OCI-LY7 (cell line): ENCODE data around the gene ST6GALNAC6. TPM values are rescaled to one million over a fixed set of nuclear protein-coding genes. Genes with fewer than 3 reads are reported as not detected.

ENCODE experiments used
- BruUV-seq: library from RNA; stranded (reverse); fragments of 400-500 nt; replicated peaks from 2 replicates; lab custom pipeline; 2021; lab: Mats Ljungman, UMichigan
- CTCF ChIA-PET: fragments of 300-600 bp; sonication (Branson Sonifier 250); formaldehyde crosslinking; loops from one replicate; lab custom pipeline; 2022; ENCODE audit warnings: antibody characterized with exemption; ENCODE audit not compliant: unreplicated experiment; lab: Charles Lee
- POLR2A ChIA-PET: fragments of 300-600 bp; sonication (Branson Sonifier 250); formaldehyde crosslinking; loops from one replicate; lab custom pipeline; 2022; ENCODE audit warnings: antibody characterized with exemption; lab: Charles Lee
- DNase-seq: peaks from one replicate; pipeline ENCODE4 v3.0.0-alpha.2; 2015; ENCODE audit warnings: low spot score
- H2AFZ ChIP-seq: fragments of 200-600 bp; sonication (generic), shearing (Covaris generic); 2 replicates; pipeline ENCODE4 v1.6.1; 2014; ENCODE audit warnings: mild to moderate bottlenecking, antibody characterized with exemption, low read length, moderate library complexity
- H3K27ac ChIP-seq: fragments of 200-600 bp; sonication (generic); 2 replicates; pipeline ENCODE4 v1.5.1; 2014; ENCODE audit warnings: mixed run types, low read depth, mild to moderate bottlenecking, moderate library complexity, low read length, inconsistent platforms; ENCODE audit not compliant: poor library complexity, severe bottlenecking
- H3K36me3 ChIP-seq: fragments of 200-600 bp; sonication (generic); 2 replicates; pipeline ENCODE4 v1.6.1; 2014; ENCODE audit warnings: mild to moderate bottlenecking, antibody characterized with exemption, low read length, moderate library complexity, mixed read lengths; ENCODE audit not compliant: insufficient read depth
- H3K4me1 ChIP-seq: fragments of 200-600 bp; sonication (generic); 2 replicates; pipeline ENCODE4 v1.5.1; 2014; ENCODE audit warnings: mild to moderate bottlenecking, low read length; ENCODE audit not compliant: insufficient read depth, poor library complexity, severe bottlenecking
- H3K4me2 ChIP-seq: fragments of 200-600 bp; sonication (generic); 2 replicates; pipeline ENCODE4 v1.6.1; 2014; ENCODE audit warnings: mild to moderate bottlenecking, low read length
- H3K4me3 ChIP-seq: fragments of 200-600 bp; sonication (generic); 2 replicates; pipeline ENCODE4 v1.5.1; 2014; ENCODE audit warnings: mild to moderate bottlenecking, low read depth, low read length; ENCODE audit not compliant: poor library complexity, severe bottlenecking
- H3K79me2 ChIP-seq: fragments of 200-600 bp; sonication (generic); 2 replicates; pipeline ENCODE4 v1.6.1; 2016; ENCODE audit warnings: low read depth, mild to moderate bottlenecking, low read length, moderate library complexity, mixed read lengths; ENCODE audit not compliant: insufficient read depth
- H3K9me2 ChIP-seq: fragments of 200-600 bp; sonication (generic); 2 replicates; pipeline ENCODE4 v1.6.1; 2016; ENCODE audit warnings: mild to moderate bottlenecking, low read length, mixed read lengths; ENCODE audit not compliant: insufficient read depth
- H3K9me3 ChIP-seq: fragments of 200-600 bp; sonication (generic); 2 replicates; pipeline ENCODE4 v1.6.1; 2014; ENCODE audit warnings: mild to moderate bottlenecking, mixed run types, low read length, mixed read lengths
- H4K20me1 ChIP-seq: fragments of 200-600 bp; sonication (generic); 2 replicates; pipeline ENCODE4 v1.6.1; 2014; ENCODE audit warnings: mild to moderate bottlenecking, antibody characterized with exemption, low read length, moderate library complexity, mixed read lengths; ENCODE audit not compliant: insufficient read depth
- EZH2phosphoT487 ChIP-seq: fragments of 200-600 bp; sonication (generic); IDR thresholded peaks from 2 replicates; pipeline ENCODE4 v1.6.1; 2018; ENCODE audit warnings: low read depth, borderline replicate concordance, mild to moderate bottlenecking, mixed run types, antibody characterized with exemption, low read length, moderate library complexity, mixed read lengths
- intact Hi-C: fragments of 100-400 bp; cut with micrococcal nuclease; formaldehyde crosslinking; loops from one replicate; pipeline ENCODE4 v1.10.0; 2022; ENCODE audit not compliant: unreplicated experiment
- total RNA-seq, 2 experiments: library from RNA; depleted of rRNA in 1 of 2; stranded (reverse); fragments of >200 nt in 1 of 2; shearing (Covaris generic) in 1 of 2; gene quantifications; 2 replicates each; pipeline ENCODE4 v1.2.3, GENCODE V29; 2014 to 2022
- TF ChIP-seq, protein P1 (sequence below): fragments of 200-600 bp; sonication (generic); conservative IDR thresholded peaks from 2 replicates; pipeline ENCODE4 v1.5.1; 2014; ENCODE audit warnings: mild to moderate bottlenecking, antibody characterized with exemption, low read length, moderate library complexity, mixed read lengths

ST6GALNAC6 gene
- total RNA-seq, 2 experiments from 2014 or later = 43.7 to 51.3 TPM

DNA sequence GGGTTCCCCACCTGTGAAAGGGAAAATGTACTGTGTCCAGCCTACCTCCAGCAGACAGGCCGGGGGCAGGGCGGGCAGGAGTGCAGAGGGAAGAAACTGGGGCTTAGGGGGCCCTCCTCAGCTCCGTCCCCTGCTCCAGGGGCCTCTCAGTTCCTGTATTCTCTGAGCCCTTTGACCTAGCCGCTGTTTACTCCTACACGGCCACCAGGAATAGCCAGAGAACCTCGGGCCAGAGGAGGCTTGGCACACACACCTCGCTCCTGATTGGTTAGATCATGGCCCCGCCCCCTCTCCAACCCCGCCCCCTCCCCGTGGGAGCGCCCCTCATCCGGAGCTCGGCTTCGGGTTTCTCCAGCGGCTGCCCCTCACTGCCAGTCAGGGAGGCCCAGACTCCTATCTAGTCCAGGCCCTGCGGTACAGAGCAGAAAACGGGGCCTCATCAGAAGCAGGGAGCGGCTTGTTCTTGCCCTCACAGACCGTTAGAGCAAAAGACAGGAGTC, 2.2 kb downstream of the ST6GALNAC6 start:
- Histone ChIP-seq H3K79me2 (no peaks in the 10 kb centered on the region), H3K4me2 (peak overlapping the region; percentile 59), H3K4me1 (peaks cover 46% of the 10 kb centered on the region), H3K9me3 (0 out of 2 replicates have a peak, but pooled peaks cover 19% of the 10 kb centered on the region), H3K9me2 (no peaks in the 10 kb centered on the region), H3K36me3 (peaks cover 49% of the 10 kb centered on the region), H4K20me1 (0 out of 2 replicates have a peak, but pooled peaks cover 3% of the 10 kb centered on the region), H3K4me3 (peak overlapping the region; percentile 26), H3K27ac (no peak overlapping the region), H2AFZ (no peak overlapping the region)
- POLR2A ChIA-PET = interaction anchor here (0.6 kb wide), 1 partner anchor 15 kb away, joined by 3 read pairs; no protein-coding TSS in a partner anchor
- peak; percentile 72 for DNase-seq
- intact Hi-C loops = no loop called here
- CTCF ChIA-PET = interaction anchor here (0.5 to 0.6 kb wide), 4 partner anchors 13 to 20 kb away, joined by 3 to 9 read pairs (median 4); no protein-coding TSS in a partner anchor
- no peak for TF ChIP-seq EZH2phosphoT487
- TF ChIP-seq, protein P1, sequence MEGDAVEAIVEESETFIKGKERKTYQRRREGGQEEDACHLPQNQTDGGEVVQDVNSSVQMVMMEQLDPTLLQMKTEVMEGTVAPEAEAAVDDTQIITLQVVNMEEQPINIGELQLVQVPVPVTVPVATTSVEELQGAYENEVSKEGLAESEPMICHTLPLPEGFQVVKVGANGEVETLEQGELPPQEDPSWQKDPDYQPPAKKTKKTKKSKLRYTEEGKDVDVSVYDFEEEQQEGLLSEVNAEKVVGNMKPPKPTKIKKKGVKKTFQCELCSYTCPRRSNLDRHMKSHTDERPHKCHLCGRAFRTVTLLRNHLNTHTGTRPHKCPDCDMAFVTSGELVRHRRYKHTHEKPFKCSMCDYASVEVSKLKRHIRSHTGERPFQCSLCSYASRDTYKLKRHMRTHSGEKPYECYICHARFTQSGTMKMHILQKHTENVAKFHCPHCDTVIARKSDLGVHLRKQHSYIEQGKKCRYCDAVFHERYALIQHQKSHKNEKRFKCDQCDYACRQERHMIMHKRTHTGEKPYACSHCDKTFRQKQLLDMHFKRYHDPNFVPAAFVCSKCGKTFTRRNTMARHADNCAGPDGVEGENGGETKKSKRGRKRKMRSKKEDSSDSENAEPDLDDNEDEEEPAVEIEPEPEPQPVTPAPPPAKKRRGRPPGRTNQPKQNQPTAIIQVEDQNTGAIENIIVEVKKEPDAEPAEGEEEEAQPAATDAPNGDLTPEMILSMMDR = no peak
- BruUV-seq = no TSS peak

DNA sequence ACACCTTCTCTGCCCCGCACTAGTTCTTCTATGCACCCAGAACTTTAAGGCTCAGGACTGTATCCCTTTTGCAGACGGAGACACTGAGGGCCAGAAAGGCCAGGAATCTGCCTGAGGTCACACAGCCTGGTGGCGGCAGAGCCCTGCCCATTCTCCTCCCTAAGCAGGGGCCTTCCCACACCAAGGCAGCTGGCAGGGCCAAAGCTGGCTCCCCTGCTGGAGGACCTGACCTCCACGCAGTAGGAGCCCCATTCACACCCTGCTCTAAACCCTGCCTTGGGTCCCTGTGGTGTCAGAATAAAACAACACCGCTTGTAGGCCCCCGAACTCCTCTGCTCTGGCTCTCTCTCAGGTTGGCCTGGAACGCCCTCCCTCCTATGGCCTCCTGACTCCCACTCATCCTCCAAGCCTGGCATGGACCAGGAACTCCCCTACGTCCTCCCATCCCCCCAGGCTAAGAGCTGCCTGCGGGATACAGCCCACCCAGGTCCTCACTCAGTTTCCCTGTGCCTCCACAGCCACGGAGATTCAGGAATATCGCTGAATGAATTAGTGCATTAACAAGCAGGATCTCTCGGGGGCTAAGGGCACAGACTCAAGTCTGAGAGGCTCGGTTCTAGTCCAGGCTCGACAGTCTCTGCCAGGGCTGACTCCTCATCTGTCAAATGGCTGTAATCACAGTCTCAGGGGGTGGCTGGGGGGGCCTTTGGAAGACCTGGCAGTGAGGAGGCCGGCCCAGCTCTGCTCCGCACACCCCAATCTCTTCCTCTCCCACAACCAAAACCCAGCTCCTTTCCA, 2.8 kb downstream of the ST6GALNAC6 start:
- TF ChIP-seq, protein P1 = no peak
- no peak for TF ChIP-seq EZH2phosphoT487
- Histone ChIP-seq H2AFZ (no peak overlapping the region), H4K20me1 (0 out of 2 replicates have a peak, but pooled peaks cover 3% of the 10 kb centered on the region), H3K9me3 (0 out of 2 replicates have a peak, but pooled peaks cover 20% of the 10 kb centered on the region), H3K79me2 (no peaks in the 10 kb centered on the region), H3K4me3 (no peak overlapping the region), H3K4me1 (peaks cover 40% of the 10 kb centered on the region), H3K27ac (no peak overlapping the region), H3K36me3 (peaks cover 53% of the 10 kb centered on the region), H3K9me2 (no peaks in the 10 kb centered on the region), H3K4me2 (peak overlapping the region; percentile 59; the same call in 1 of the 2 replicates)
- POLR2A ChIA-PET = no interaction called here
- CTCF ChIA-PET = interaction anchor here (0.5 kb wide), 1 partner anchor 21 kb away, joined by 3 read pairs; no protein-coding TSS in a partner anchor
- no peak for DNase-seq
- intact Hi-C loops = no loop called here
- no TSS peak for BruUV-seq
